Neural progenitor cell (in vitro differentiated cells): ENCODE results near the gene UBE2L3.

Experiments
- EZH2phosphoT487 ChIP-seq: fragments of 200-600 bp; sonication (generic); IDR thresholded peaks from 2 replicates; pipeline ENCODE4 v1.6.1; 2017; ENCODE audit warnings: antibody characterized with exemption
- TF ChIP-seq, protein P1 (sequence below): fragments of 200-600 bp; sonication (generic); IDR thresholded peaks from 2 replicates; pipeline ENCODE4 v1.5.1; 2017; ENCODE audit warnings: antibody characterized with exemption, mild to moderate bottlenecking

DNA sequence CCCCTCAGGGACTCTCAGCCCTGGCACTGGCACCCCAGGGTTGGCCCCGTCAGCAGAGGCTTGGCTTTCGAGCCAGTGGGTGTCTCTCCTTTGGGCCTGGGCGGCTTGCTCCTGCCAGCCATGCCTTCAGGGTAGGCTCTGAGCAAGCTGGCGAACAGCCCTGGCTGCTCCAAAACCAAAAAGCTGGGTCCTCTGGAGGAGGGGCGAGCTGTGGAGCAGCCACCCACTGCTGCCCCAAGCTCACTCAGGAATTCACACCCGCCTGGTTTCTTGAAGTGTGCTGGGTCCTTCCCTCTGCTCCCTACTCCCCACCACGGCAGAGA lies 56.1 kb downstream of the UBE2L3 start:
- TF ChIP-seq, protein P1, sequence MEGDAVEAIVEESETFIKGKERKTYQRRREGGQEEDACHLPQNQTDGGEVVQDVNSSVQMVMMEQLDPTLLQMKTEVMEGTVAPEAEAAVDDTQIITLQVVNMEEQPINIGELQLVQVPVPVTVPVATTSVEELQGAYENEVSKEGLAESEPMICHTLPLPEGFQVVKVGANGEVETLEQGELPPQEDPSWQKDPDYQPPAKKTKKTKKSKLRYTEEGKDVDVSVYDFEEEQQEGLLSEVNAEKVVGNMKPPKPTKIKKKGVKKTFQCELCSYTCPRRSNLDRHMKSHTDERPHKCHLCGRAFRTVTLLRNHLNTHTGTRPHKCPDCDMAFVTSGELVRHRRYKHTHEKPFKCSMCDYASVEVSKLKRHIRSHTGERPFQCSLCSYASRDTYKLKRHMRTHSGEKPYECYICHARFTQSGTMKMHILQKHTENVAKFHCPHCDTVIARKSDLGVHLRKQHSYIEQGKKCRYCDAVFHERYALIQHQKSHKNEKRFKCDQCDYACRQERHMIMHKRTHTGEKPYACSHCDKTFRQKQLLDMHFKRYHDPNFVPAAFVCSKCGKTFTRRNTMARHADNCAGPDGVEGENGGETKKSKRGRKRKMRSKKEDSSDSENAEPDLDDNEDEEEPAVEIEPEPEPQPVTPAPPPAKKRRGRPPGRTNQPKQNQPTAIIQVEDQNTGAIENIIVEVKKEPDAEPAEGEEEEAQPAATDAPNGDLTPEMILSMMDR = no peak
- TF ChIP-seq EZH2phosphoT487 = no peak
